Peyer's patch (tissue), 4 donors: ENCODE data around the gene CYBA.

Source experiments
- POLR2A ChIP-seq, 2 donors: fragments of 450-650 bp; IDR thresholded peaks; one replicate each; pipeline ENCODE4 v1.5.1; 2017; ENCODE audit warnings: antibody characterized with exemption in 2 of 2, mild to moderate bottlenecking in 2 of 2, moderate library complexity in 2 of 2
- TF ChIP-seq, protein P1 (sequence below), 6 experiments: fragments of 450-650 bp in 4 of 6; fragments of 200-600 bp in 2 of 6; sonication (generic) in 1 of 6; IDR thresholded peaks; one replicate each; pipeline ENCODE4 v1.5.1; 2017 to 2019; ENCODE audit warnings: antibody characterized with exemption in 6 of 6, mild to moderate bottlenecking in 3 of 6, moderate library complexity in 1 of 6

GRCh38 chr16:88696441-88696840 lies 45.6 kb upstream of the CYBA start:
- TF ChIP-seq, protein P1, sequence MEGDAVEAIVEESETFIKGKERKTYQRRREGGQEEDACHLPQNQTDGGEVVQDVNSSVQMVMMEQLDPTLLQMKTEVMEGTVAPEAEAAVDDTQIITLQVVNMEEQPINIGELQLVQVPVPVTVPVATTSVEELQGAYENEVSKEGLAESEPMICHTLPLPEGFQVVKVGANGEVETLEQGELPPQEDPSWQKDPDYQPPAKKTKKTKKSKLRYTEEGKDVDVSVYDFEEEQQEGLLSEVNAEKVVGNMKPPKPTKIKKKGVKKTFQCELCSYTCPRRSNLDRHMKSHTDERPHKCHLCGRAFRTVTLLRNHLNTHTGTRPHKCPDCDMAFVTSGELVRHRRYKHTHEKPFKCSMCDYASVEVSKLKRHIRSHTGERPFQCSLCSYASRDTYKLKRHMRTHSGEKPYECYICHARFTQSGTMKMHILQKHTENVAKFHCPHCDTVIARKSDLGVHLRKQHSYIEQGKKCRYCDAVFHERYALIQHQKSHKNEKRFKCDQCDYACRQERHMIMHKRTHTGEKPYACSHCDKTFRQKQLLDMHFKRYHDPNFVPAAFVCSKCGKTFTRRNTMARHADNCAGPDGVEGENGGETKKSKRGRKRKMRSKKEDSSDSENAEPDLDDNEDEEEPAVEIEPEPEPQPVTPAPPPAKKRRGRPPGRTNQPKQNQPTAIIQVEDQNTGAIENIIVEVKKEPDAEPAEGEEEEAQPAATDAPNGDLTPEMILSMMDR (IDR thresholded peaks at IDR 0.05) = no peak
- TF ChIP-seq POLR2A (IDR thresholded peaks at IDR 0.05) = no peak
